H1 (cell line): ENCODE results near the gene TMEM258. TPM values are rescaled to one million over a fixed set of nuclear protein-coding genes. Genes with fewer than 3 reads are reported as not detected.

Experiments
- CTCF ChIA-PET: fragments of 300-600 bp; sonication (Branson Sonifier 250); formaldehyde crosslinking; loops from one replicate; lab custom pipeline; 2021; ENCODE audit not compliant: partially characterized antibody; lab: Charles Lee
- POLR2A ChIA-PET: fragments of 300-600 bp; sonication (Branson Sonifier 250); formaldehyde crosslinking; loops from one replicate; lab custom pipeline; 2021; ENCODE audit warnings: inconsistent platforms; ENCODE audit not compliant: partially characterized antibody; lab: Charles Lee
- DNase-seq, 2 experiments: peaks; one replicate each; pipeline versions ENCODE4 v3.0.0 to v3.0.0-alpha.2; 2010 to 2022; ENCODE audit warnings: low spot score in 2 of 2, low read depth in 1 of 2, mixed read lengths in 1 of 2
- FAIRE-seq: peaks from 2 replicates; lab custom pipeline; 2011; peaks lifted over from hg19 to GRCh38; lab: Jason Lieb, UNC
- H2AFZ ChIP-seq: 2 replicates; pipeline ENCODE4 v1.8.1; 2012; ENCODE audit warnings: low read length, inconsistent platforms
- H2AK5ac ChIP-seq: 2 replicates; pipeline ENCODE4 v1.6.1; 2013; ENCODE audit warnings: low read depth, low read length
- H2BK120ac ChIP-seq: replicated peaks from 2 replicates; pipeline ENCODE3; 2013; ENCODE audit warnings: low read depth, low read length, inconsistent platforms
- H2BK12ac ChIP-seq: 2 replicates; pipeline ENCODE4 v1.6.1; 2013; ENCODE audit warnings: low read depth, low read length
- H2BK15ac ChIP-seq: 2 replicates; pipeline ENCODE4 v1.6.1; 2013; ENCODE audit warnings: low read length
- H2BK20ac ChIP-seq: 2 replicates; pipeline ENCODE4 v1.6.1; 2013; ENCODE audit warnings: low read length
- H2BK5ac ChIP-seq: 2 replicates; pipeline ENCODE4 v1.6.1; 2013; ENCODE audit warnings: low read depth, low read length
- H3K14ac ChIP-seq: 2 replicates; pipeline ENCODE4 v1.6.1; 2013; ENCODE audit warnings: inconsistent platforms; ENCODE audit not compliant: insufficient read length
- H3K18ac ChIP-seq: 2 replicates; pipeline ENCODE4 v1.6.1; 2013; ENCODE audit warnings: low read length; ENCODE audit errors: extremely low read depth
- H3K23ac ChIP-seq: 2 replicates; pipeline ENCODE4 v1.6.1; 2013; ENCODE audit warnings: inconsistent platforms; ENCODE audit not compliant: insufficient read length
- H3K23me2 ChIP-seq: 2 replicates; pipeline ENCODE4 v1.6.1; 2013; ENCODE audit warnings: low read depth, low read length
- H3K27ac ChIP-seq: 2 replicates; pipeline ENCODE4 v1.6.1; 2011; ENCODE audit warnings: low read depth, low read length, inconsistent platforms
- H3K27me3 ChIP-seq, 4 experiments: replicated peaks in 1 of 4; 1 replicate in 1 of 4; 2 replicates in 3 of 4; pipeline versions ENCODE4 v1.6.1 to v1.8.1; 2011 to 2013; ENCODE audit warnings: low read length in 3 of 4, mild to moderate bottlenecking in 3 of 4, inconsistent platforms in 2 of 4, mixed read lengths in 2 of 4, moderate library complexity in 1 of 4; ENCODE audit not compliant: control insufficient read depth in 3 of 4, insufficient read depth in 3 of 4; ENCODE audit errors: extremely low read depth in 1 of 4
- H3K36me3 ChIP-seq, 4 experiments: 2 replicates each; pipeline versions ENCODE4 v1.6.1 to v1.8.1; 2011 to 2013; ENCODE audit warnings: mild to moderate bottlenecking in 4 of 4, low read length in 3 of 4, moderate library complexity in 2 of 4, control low read depth in 1 of 4, inconsistent platforms in 1 of 4; ENCODE audit not compliant: insufficient read depth in 4 of 4, control insufficient read depth in 2 of 4
- H3K4ac ChIP-seq: replicated peaks from 2 replicates; pipeline ENCODE3; 2013; ENCODE audit warnings: low read length, low read depth, mixed read lengths, inconsistent platforms; ENCODE audit not compliant: insufficient read length
- H3K4me1 ChIP-seq, 4 experiments: replicated peaks in 1 of 4; 1 replicate in 1 of 4; 2 replicates in 3 of 4; pipeline versions ENCODE4 v1.6.1 to v1.8.1; 2011 to 2013; ENCODE audit warnings: low read length in 3 of 4, inconsistent platforms in 2 of 4, mixed read lengths in 1 of 4; ENCODE audit not compliant: insufficient read depth in 4 of 4, control insufficient read depth in 3 of 4
- H3K4me2 ChIP-seq, 2 experiments: 2 replicates each; pipeline versions ENCODE4 v1.6.1 to v1.8.1; 2011 to 2013; ENCODE audit warnings: low read depth in 2 of 2, low read length in 2 of 2, control low read depth in 1 of 2, inconsistent platforms in 1 of 2, mild to moderate bottlenecking in 1 of 2; ENCODE audit not compliant: insufficient read depth in 1 of 2
- H3K4me3 ChIP-seq, 4 experiments: fragments of 200-600, 300-600 bp in 1 of 4; sonication (generic), shearing (Covaris generic), sonication (Bioruptor Twin) in 1 of 4; 2 replicates each; pipeline versions ENCODE4 v1.5.1 to v1.8.1; 2011 to 2016; ENCODE audit warnings: low read length in 4 of 4, low read depth in 3 of 4, control low read depth in 2 of 4, inconsistent platforms in 2 of 4, mild to moderate bottlenecking in 2 of 4, mixed read lengths in 1 of 4, moderate library complexity in 1 of 4; ENCODE audit not compliant: insufficient read depth in 2 of 4; ENCODE audit errors: extremely low read depth in 1 of 4
- H3K56ac ChIP-seq: replicated peaks from 2 replicates; pipeline ENCODE3; 2013; ENCODE audit warnings: low read depth, mild to moderate bottlenecking, mixed read lengths, low read length, inconsistent platforms; ENCODE audit not compliant: insufficient read length
- H3K79me1 ChIP-seq: 2 replicates; pipeline ENCODE4 v1.6.1; 2013; ENCODE audit warnings: low read depth, low read length, control low read depth
- H3K79me2 ChIP-seq, 2 experiments: 2 replicates each; pipeline versions ENCODE4 v1.6.1 to v1.8.1; 2012 to 2013; ENCODE audit warnings: low read length in 2 of 2, mild to moderate bottlenecking in 2 of 2, inconsistent platforms in 1 of 2; ENCODE audit not compliant: insufficient read depth in 2 of 2, control insufficient read depth in 1 of 2
- H3K9ac ChIP-seq, 4 experiments: replicated peaks in 1 of 4; 1 replicate in 1 of 4; 2 replicates in 3 of 4; pipeline versions ENCODE4 v1.6.1 to v1.8.1; 2011 to 2013; ENCODE audit warnings: low read depth in 3 of 4, low read length in 3 of 4, control low read depth in 2 of 4, mild to moderate bottlenecking in 2 of 4, moderate library complexity in 2 of 4, inconsistent platforms in 1 of 4; ENCODE audit errors: extremely low read depth in 1 of 4
- H3K9me3 ChIP-seq, 2 experiments: 2 replicates each; pipeline versions ENCODE4 v1.6.1 to v1.8.1; 2012 to 2013; ENCODE audit warnings: mild to moderate bottlenecking in 2 of 2, moderate library complexity in 2 of 2, control low read depth in 1 of 2, inconsistent platforms in 1 of 2, low read depth in 1 of 2, low read length in 1 of 2, mixed read lengths in 1 of 2; ENCODE audit not compliant: insufficient read depth in 2 of 2
- H4K20me1 ChIP-seq, 2 experiments: replicated peaks in 1 of 2; 2 replicates each; pipeline versions ENCODE3 to v1.8.1; 2011 to 2013; ENCODE audit warnings: inconsistent platforms in 2 of 2, low read length in 2 of 2, mild to moderate bottlenecking in 1 of 2; ENCODE audit not compliant: insufficient read depth in 2 of 2, control insufficient read depth in 1 of 2
- H4K5ac ChIP-seq: 2 replicates; pipeline ENCODE4 v1.6.1; 2013; ENCODE audit warnings: low read length, low read depth, mixed read lengths, inconsistent platforms; ENCODE audit not compliant: insufficient read length
- H4K8ac ChIP-seq: 2 replicates; pipeline ENCODE4 v1.8.0; 2013; ENCODE audit warnings: mild to moderate bottlenecking, moderate library complexity, low read length, inconsistent platforms; ENCODE audit not compliant: insufficient read depth; ENCODE audit errors: extremely low read depth
- H4K91ac ChIP-seq: replicated peaks from 2 replicates; pipeline ENCODE3; 2013; ENCODE audit warnings: low read length, mixed read lengths, inconsistent platforms; ENCODE audit not compliant: insufficient read length
- BCL11A ChIP-seq, 2 experiments: IDR thresholded peaks; one replicate each; pipeline ENCODE4 v1.6.1; 2011; ENCODE audit warnings: low read depth in 2 of 2, low read length in 2 of 2, mild to moderate bottlenecking in 2 of 2
- BRCA1 ChIP-seq: IDR thresholded peaks from 2 replicates; pipeline ENCODE4 v1.6.1; 2012; ENCODE audit warnings: low read depth, low read length, improper control_type of control experiment
- CEBPB ChIP-seq: IDR thresholded peaks from 2 replicates; pipeline ENCODE4 v1.6.1; 2012; ENCODE audit warnings: low read depth, low read length
- CHD1 ChIP-seq: IDR thresholded peaks from 2 replicates; pipeline ENCODE4 v1.6.1; 2012; ENCODE audit warnings: low read depth, low read length, improper control_type of control experiment
- EGR1 ChIP-seq: IDR thresholded peaks from 2 replicates; pipeline ENCODE4 v1.6.1; 2011; ENCODE audit warnings: low read depth, low read length, borderline replicate concordance
- JUN ChIP-seq: IDR thresholded peaks from 2 replicates; pipeline ENCODE4 v1.6.1; 2011; ENCODE audit warnings: low read depth, mild to moderate bottlenecking, improper control_type of control experiment, low read length
- MAX ChIP-seq: IDR thresholded peaks from 2 replicates; pipeline ENCODE4 v1.6.1; 2012; ENCODE audit warnings: inconsistent platforms
- TAF7 ChIP-seq: optimal IDR thresholded peaks from 2 replicates; pipeline ENCODE3; 2011; ENCODE audit warnings: low read depth, mild to moderate bottlenecking, inconsistent platforms, low read length, moderate library complexity, borderline replicate concordance
- WGBS, 2 experiments: shearing (Covaris generic) in 1 of 2; methylation state at CpG; one replicate each; pipeline versions ENCODE4 v1.1.6 to v1.1.7; 2013 to 2015; ENCODE audit warnings: low lambda C conversion rate in 2 of 2, mixed read lengths in 2 of 2, inconsistent platforms in 1 of 2, low coverage in 1 of 2, missing lambda C conversion rate in 1 of 2; ENCODE audit not compliant: insufficient replicate concordance in 2 of 2, insufficient coverage in 1 of 2, insufficient read length in 1 of 2; ENCODE audit errors: extremely low coverage in 1 of 2, missing lambda C conversion rate in 1 of 2; 5-methylcytosine and 5-hydroxymethylcytosine counted together
- polyA plus RNA-seq, 7 experiments: library from polyadenylated mRNA; depleted of rRNA in 3 of 7; stranded (reverse) in 5 of 7; unstranded in 2 of 7; fragments of >200 nt in 5 of 7; fragments of 200-250 nt in 2 of 7; gene quantifications; 1 replicate in 5 of 7; 2 replicates in 1 of 7; 4 replicates in 1 of 7; pipeline versions ENCODE4 v1.2.1 to v1.2.3, GENCODE V29; 2011 to 2013; ENCODE audit warnings: missing spikeins in 2 of 7, mixed read lengths in 2 of 7
- total RNA-seq: library from RNA; stranded (reverse); fragmentation: NEBNext Ultra II Directional; extraction: Animal tissue kit (Norgen Biotek cat#: 25700); gene quantifications from 2 replicates; pipeline ENCODE4 v1.2.1, GENCODE V29; 2021

The TMEM258 gene
- total and polyA plus RNA-seq, 2 of the 8 experiments (the other 6 are each of a cell fraction or from before 2014, with no cell fraction given), result 186 to 759 TPM

GRCh38 chr11:61793829-61794204, 1.4 kb upstream of the TMEM258 start:
- no peak for FAIRE-seq
- DNase-seq, result no peak
- H3K27ac ChIP-seq, result no peak overlapping the region
- 0 out of 7 replicates have a peak, but pooled peaks cover 0 to 2% (median 0%) of the 10 kb centered on the region in 4 experiments for H3K4me1 ChIP-seq
- no peak overlapping the region for H3K14ac ChIP-seq
- H3K18ac ChIP-seq, result no peak overlapping the region
- H2BK12ac ChIP-seq, result no peak overlapping the region
- no peak overlapping the region for H4K91ac ChIP-seq
- H3K23ac ChIP-seq, result no peak overlapping the region
- peaks cover 2% of the 10 kb centered on the region; the same call in 1 of the 2 replicates for H3K23me2 ChIP-seq
- H3K4me3 ChIP-seq, result peak overlapping the region; percentile 86 to 99 (median 98)
- H4K8ac ChIP-seq, result no peak overlapping the region
- H3K27me3 ChIP-seq, result no peaks in the 10 kb centered on the region
- no peak overlapping the region for H2BK20ac ChIP-seq
- no peak overlapping the region; the same call in 1 of the 2 replicates for H2AK5ac ChIP-seq
- whole genome bisulfite sequencing, 2 experiments, result 91% methylated on average over 3 of the region's 3 CpGs; no CpG with 5 or more reads in 1 of the 2 experiments
- TF ChIP-seq EGR1 (no peak), BCL11A (IDR thresholded peaks at IDR 0.05; ENCODE audit: low read depth in 2 of 2, low read length in 2 of 2) (no peak), CHD1 (no peak), MAX (no peak), CEBPB (no peak), TAF7 (no peak), JUN (no peak), BRCA1 (no peak)
- H3K9ac ChIP-seq, result peak overlapping the region in 3 of 4 experiments; percentile 99 to 100 (median 99); a peak in 3 of 7 replicates
- no peaks in the 10 kb centered on the region; the same call in 1 of the 2 replicates for H3K79me1 ChIP-seq
- H3K56ac ChIP-seq, result no peak overlapping the region
- no peak overlapping the region for H4K5ac ChIP-seq
- H2BK5ac ChIP-seq, result no peak overlapping the region
- ChIA-PET CTCF (interaction anchor here (1.5 to 10.5 kb wide), 4 partner anchors 13 to 154 kb away, joined by 4 to 168 read pairs (median 7); no protein-coding TSS in a partner anchor), POLR2A (interaction anchor here (1.3 to 20.9 kb wide), 12 partner anchors 9 to 64 kb away, joined by 3 to 354 read pairs (median 11); partner anchors contain the start of genes FADS1, FADS2 and MYRF)
- no peak overlapping the region for H2BK15ac ChIP-seq
- H3K9me3 ChIP-seq, result no peaks in the 10 kb centered on the region
- no peak overlapping the region for H2BK120ac ChIP-seq
- H3K4me2 ChIP-seq, result peak overlapping the region; percentile 68 to 93
- no peak overlapping the region for H2AFZ ChIP-seq
- H4K20me1 ChIP-seq, result peaks cover 4 to 5% of the 10 kb centered on the region in 2 experiments
- peaks cover 8 to 58% of the 10 kb centered on the region in 2 experiments for H3K79me2 ChIP-seq
- no peak overlapping the region for H3K4ac ChIP-seq
- peaks cover 14 to 33% (median 29%) of the 10 kb centered on the region in 4 experiments; a peak in 7 of 8 replicates for H3K36me3 ChIP-seq
